ENCODE data around the gene PTGES3L. TPM values are rescaled to one million over a fixed set of nuclear protein-coding genes. Genes with fewer than 3 reads are reported as not detected.
A peak's percentile ranks its signal among the peaks of the same experiment; 100 is the strongest.
"Not testable (repeated sequence)": the region's sequence is repeated elsewhere in the genome, so short reads cannot be mapped to it uniquely, and the experiment has no call there.

The PTGES3L gene
- total RNA-seq, 2 donors from 2014 or later = 1.5 to 2.0 TPM

GRCh38 chr17:42997390-42997983, 17.6 kb upstream of the PTGES3L start:
- no peak for ATAC-seq (ENCODE audit: insufficient number of reproducible peaks, low FRiP score, low read depth)
- TF ChIP-seq CTCF (IDR thresholded peaks at IDR 0.05) = no peak
- peaks cover 21% of the 10 kb centered on the region for H3K36me3 ChIP-seq
- H3K9me3 ChIP-seq = no peaks in the 10 kb centered on the region
- H3K27me3 ChIP-seq (replicated peaks; ENCODE audit: insufficient read depth) = no peaks in the 10 kb centered on the region
- peaks cover 14 to 20% of the 10 kb centered on the region in 2 donors for H3K4me1 ChIP-seq (ENCODE audit: control insufficient read depth in 1 of 2, low read depth in 2 of 2)
- no peak for DNase-seq (ENCODE audit: low spot score)
- H3K27ac ChIP-seq = peak overlapping the region; percentile 47 to 91
- peak overlapping the region; percentile 90 for H3K4me3 ChIP-seq

GRCh38 chr17:42993913-42994312, 14.0 kb upstream of the PTGES3L start:
- not testable (repeated sequence) for H3K4me1 ChIP-seq (ENCODE audit: control insufficient read depth in 1 of 2, low read depth in 2 of 2); ATAC-seq (ENCODE audit: insufficient number of reproducible peaks, low FRiP score, low read depth)
- peaks cover 26% of the 10 kb centered on the region for H3K36me3 ChIP-seq

GRCh38 chr17:42992872-42993271, 13.0 kb upstream of the PTGES3L start:
- Histone ChIP-seq H3K9me3 (no peaks in the 10 kb centered on the region), H3K4me1 (ENCODE audit: control insufficient read depth in 1 of 2, low read depth in 2 of 2) (peaks cover 5 to 7% of the 10 kb centered on the region in 2 donors), H3K27me3 (replicated peaks; ENCODE audit: insufficient read depth) (no peaks in the 10 kb centered on the region), H3K36me3 (peaks cover 30% of the 10 kb centered on the region), H3K4me3 (no peak overlapping the region), H3K27ac (no peak overlapping the region)
- no peak for ATAC-seq (ENCODE audit: insufficient number of reproducible peaks, low FRiP score, low read depth)
- no peak for TF ChIP-seq CTCF (IDR thresholded peaks at IDR 0.05)
- DNase-seq (ENCODE audit: low spot score) = no peak

More at GRCh38 chr17:42993913-42994312, 14.0 kb upstream of the PTGES3L start:
- H3K4me3 ChIP-seq; H3K9me3 ChIP-seq; DNase-seq (ENCODE audit: low spot score); H3K27me3 ChIP-seq (replicated peaks; ENCODE audit: insufficient read depth); H3K27ac ChIP-seq: not testable (repeated sequence)

GRCh38 chr17:42991471-42991870, 11.6 kb upstream of the PTGES3L start:
- no peak for TF ChIP-seq CTCF (IDR thresholded peaks at IDR 0.05)
- ATAC-seq (ENCODE audit: insufficient number of reproducible peaks, low FRiP score, low read depth) = no peak
- no peak for DNase-seq (ENCODE audit: low spot score)
- Histone ChIP-seq H3K36me3 (peaks cover 32% of the 10 kb centered on the region), H3K4me3 (no peak overlapping the region), H3K27ac (no peak overlapping the region), H3K9me3 (no peaks in the 10 kb centered on the region), H3K4me1 (ENCODE audit: control insufficient read depth in 1 of 2, low read depth in 2 of 2) (no peaks in the 10 kb centered on the region), H3K27me3 (replicated peaks; ENCODE audit: insufficient read depth) (no peaks in the 10 kb centered on the region)

GRCh38 chr17:42989726-42990652, 10.1 kb upstream of the PTGES3L start:
- peaks cover 0 to 3% of the 10 kb centered on the region in 2 donors for H3K4me1 ChIP-seq (ENCODE audit: control insufficient read depth in 1 of 2, low read depth in 2 of 2)
- H3K27me3 ChIP-seq (replicated peaks; ENCODE audit: insufficient read depth) = no peaks in the 10 kb centered on the region
- ATAC-seq (ENCODE audit: insufficient number of reproducible peaks, low FRiP score, low read depth) = no peak
- DNase-seq (ENCODE audit: low spot score) = no peak
- no peaks in the 10 kb centered on the region for H3K9me3 ChIP-seq
- H3K27ac ChIP-seq = no peak overlapping the region
- H3K4me3 ChIP-seq = no peak overlapping the region
- TF ChIP-seq CTCF (IDR thresholded peaks at IDR 0.05) = no peak
- H3K36me3 ChIP-seq = peaks cover 36% of the 10 kb centered on the region

Data from thoracic aorta (tissue), 2 donors.